ENCODE data around the gene FAU.

FAU gene

GRCh38 chr11:65083834-65084597 is 37.9 kb downstream of the FAU start, which contains the start of the genes CDCA5 and ZFPL1:
Gene CDCA5, minus strand, starts transcription at chr11:65084040. Its CDS starts 62 bp downstream, at chr11:65083978.
Gene ZFPL1, plus strand, starts transcription at chr11:65084222. Its CDS starts 477 bp downstream, at chr11:65084699.
- FAIRE-seq, result peak; percentile 98
- peak; percentile 99 for DNase-seq (ENCODE audit: insufficient read length, low spot score)

- DNase-seq (ENCODE audit: insufficient read length, low spot score) (no peak), FAIRE-seq (peak; percentile 44)
Observed at GRCh38 chr11:65083134-65083833, 38.6 kb downstream of the FAU start.

- DNase-seq (ENCODE audit: insufficient read length, low spot score), result no peak
- FAIRE-seq, result no peak
Observed at GRCh38 chr11:65078786-65079342, 43.1 kb downstream of the FAU start.

GRCh38 chr11:65078151-65078550 is 43.8 kb downstream of the FAU start:
- FAIRE-seq, result peak; percentile 55

GRCh38 chr11:65077451-65077850 is 44.5 kb downstream of the FAU start:
- no peak for DNase-seq (ENCODE audit: insufficient read length, low spot score)
- no peak for FAIRE-seq

More at GRCh38 chr11:65078151-65078550, 43.8 kb downstream of the FAU start:
- no peak for DNase-seq (ENCODE audit: insufficient read length, low spot score)

- FAIRE-seq, result no peak
Observed at GRCh38 chr11:65072631-65072966, 49.3 kb downstream of the FAU start.

GRCh38 chr11:65071907-65072630 is 49.9 kb downstream of the FAU start:
- FAIRE-seq, result no peak
- no peak for DNase-seq (ENCODE audit: insufficient read length, low spot score)

More at GRCh38 chr11:65072631-65072966, 49.3 kb downstream of the FAU start:
- DNase-seq (ENCODE audit: insufficient read length, low spot score), result no peak

Measured in GM19239 (cell line).